Loucy (cell line): ENCODE measurements around the gene MAMLD1.
A peak's percentile ranks its signal among the peaks of the same experiment; 100 is the strongest.

Experiments
- H2AFZ ChIP-seq: fragments of 200-600 bp; sonication (generic); 2 replicates; pipeline ENCODE4 v1.6.0; 2016; ENCODE audit warnings: antibody characterized with exemption, mild to moderate bottlenecking, low read length, moderate library complexity
- H3F3A ChIP-seq: fragments of 200-600 bp; 2 replicates; pipeline ENCODE4 v1.6.0; 2016; ENCODE audit warnings: antibody characterized with exemption, low read depth, mild to moderate bottlenecking
- H3K27me3 ChIP-seq: fragments of 200-600 bp; sonication (generic); 2 replicates; pipeline ENCODE4 v1.6.1; 2014; ENCODE audit warnings: low read length, mild to moderate bottlenecking; ENCODE audit not compliant: insufficient read depth, poor library complexity, severe bottlenecking
- H3K36me3 ChIP-seq: fragments of 200-600 bp; sonication (generic); 2 replicates; pipeline ENCODE4 v1.6.1; 2016; ENCODE audit warnings: low read length; ENCODE audit not compliant: insufficient read depth
- H3K4me1 ChIP-seq: fragments of 200-600 bp; sonication (generic); 2 replicates; pipeline ENCODE4 v1.5.1; 2014; ENCODE audit warnings: low read length, mild to moderate bottlenecking; ENCODE audit not compliant: insufficient read depth, poor library complexity, severe bottlenecking
- H3K4me2 ChIP-seq: fragments of 200-600 bp; sonication (generic); 2 replicates; pipeline ENCODE4 v1.6.0; 2014; ENCODE audit warnings: antibody characterized with exemption, low read length, low read depth, mild to moderate bottlenecking; ENCODE audit not compliant: poor library complexity, severe bottlenecking
- H3K4me3 ChIP-seq: fragments of 200-600 bp; sonication (generic); 2 replicates; pipeline ENCODE4 v1.5.1; 2014; ENCODE audit warnings: low read length, mild to moderate bottlenecking, mixed read lengths; ENCODE audit not compliant: poor library complexity, severe bottlenecking
- H3K79me2 ChIP-seq: fragments of 200-600 bp; sonication (generic); 2 replicates; pipeline ENCODE4 v1.6.1; 2014; ENCODE audit warnings: low read length; ENCODE audit not compliant: insufficient read depth
- H3K9ac ChIP-seq: fragments of 200-600 bp; sonication (generic); 2 replicates; pipeline ENCODE4 v1.6.0; 2014; ENCODE audit warnings: mild to moderate bottlenecking, low read depth, low read length, moderate library complexity; ENCODE audit not compliant: poor library complexity, severe bottlenecking
- H3K9me2 ChIP-seq: fragments of 200-600 bp; sonication (generic); replicated peaks from 2 replicates; pipeline ENCODE4 v1.6.1; 2016; ENCODE audit warnings: low read depth, low read length, mixed read lengths
- H3K9me3 ChIP-seq: fragments of 200-600 bp; sonication (generic); 2 replicates; pipeline ENCODE4 v1.6.1; 2014; ENCODE audit warnings: mild to moderate bottlenecking, antibody characterized with exemption, low read length, low read depth; ENCODE audit not compliant: insufficient read depth
- H4K20me1 ChIP-seq: fragments of 200-600 bp; sonication (generic); 2 replicates; pipeline ENCODE4 v1.6.0; 2014; ENCODE audit warnings: antibody characterized with exemption, low read length, mild to moderate bottlenecking; ENCODE audit not compliant: insufficient read depth, poor library complexity, severe bottlenecking
- CTCF ChIP-seq: fragments of 200-600 bp; sonication (generic); conservative IDR thresholded peaks from 2 replicates; pipeline ENCODE4 v1.5.1; 2014; ENCODE audit warnings: mild to moderate bottlenecking, antibody characterized with exemption, low read length
- EZH2phosphoT487 ChIP-seq: fragments of 200-600 bp; IDR thresholded peaks from 2 replicates; pipeline ENCODE4 v1.6.1; 2018; ENCODE audit warnings: antibody characterized with exemption, mild to moderate bottlenecking, moderate library complexity, borderline replicate concordance

The MAMLD1 gene

DNA sequence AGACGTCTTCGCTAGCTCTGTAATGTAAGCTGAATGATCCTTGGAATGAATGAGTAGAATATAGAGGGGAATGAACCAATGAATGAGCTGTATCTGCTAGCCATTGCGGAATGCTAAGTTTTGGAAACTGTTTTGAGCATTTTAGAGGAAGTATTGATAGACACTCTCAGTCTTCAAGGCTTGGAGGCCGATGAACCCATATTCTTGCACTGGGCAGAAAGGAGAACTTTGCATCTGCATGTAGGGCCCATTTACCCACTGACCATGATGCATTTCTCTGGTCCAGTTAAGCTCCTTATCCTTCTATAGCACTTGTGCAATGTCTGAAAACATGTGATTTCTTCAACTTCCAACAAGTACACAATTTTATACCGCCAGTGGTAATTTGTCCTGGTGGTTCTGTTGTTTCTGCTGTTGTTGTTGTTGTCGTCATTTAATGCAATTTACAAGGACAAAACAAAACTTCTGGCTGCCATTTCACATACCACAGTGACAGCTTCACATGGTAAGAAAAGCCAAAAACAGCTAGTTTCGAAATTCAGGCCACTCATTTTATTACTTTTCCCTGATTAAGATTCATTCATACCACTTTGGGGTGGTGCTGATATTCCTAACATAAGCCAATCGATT lies 120.4 kb downstream of the MAMLD1 start:
- Histone ChIP-seq H3K4me1 (peaks cover 4% of the 10 kb centered on the region), H3K4me2 (no peak overlapping the region), H3K36me3 (no peaks in the 10 kb centered on the region), H4K20me1 (no peaks in the 10 kb centered on the region), H2AFZ (no peak overlapping the region), H3K9ac (no peak overlapping the region), H3F3A (no peaks in the 10 kb centered on the region), H3K4me3 (no peak overlapping the region), H3K79me2 (no peaks in the 10 kb centered on the region), H3K27me3 (no peaks in the 10 kb centered on the region), H3K9me3 (no peaks in the 10 kb centered on the region), H3K9me2 (no peaks in the 10 kb centered on the region)
- TF ChIP-seq CTCF (no peak), EZH2phosphoT487 (no peak)

GRCh38 chrX:150486011-150486410 lies 122.9 kb downstream of the MAMLD1 start:
- no peak overlapping the region for H3K4me2 ChIP-seq
- no peak overlapping the region for H3K4me3 ChIP-seq
- H2AFZ ChIP-seq: no peak overlapping the region
- H3K36me3 ChIP-seq: no peaks in the 10 kb centered on the region
- H4K20me1 ChIP-seq: no peaks in the 10 kb centered on the region
- no peaks in the 10 kb centered on the region for H3K4me1 ChIP-seq
- no peaks in the 10 kb centered on the region for H3K27me3 ChIP-seq
- no peak overlapping the region for H3K9ac ChIP-seq
- no peaks in the 10 kb centered on the region for H3K79me2 ChIP-seq
- H3K9me3 ChIP-seq: no peaks in the 10 kb centered on the region
- peak; percentile 68 for TF ChIP-seq CTCF
- TF ChIP-seq EZH2phosphoT487: no peak
- no peaks in the 10 kb centered on the region for H3K9me2 ChIP-seq
- H3F3A ChIP-seq: no peaks in the 10 kb centered on the region

- H3K79me2 ChIP-seq: no peaks in the 10 kb centered on the region
- no peak overlapping the region for H2AFZ ChIP-seq
- no peaks in the 10 kb centered on the region for H3K4me1 ChIP-seq
- no peaks in the 10 kb centered on the region for H3K27me3 ChIP-seq
- no peaks in the 10 kb centered on the region for H3K9me3 ChIP-seq
- H4K20me1 ChIP-seq: no peaks in the 10 kb centered on the region
- H3K36me3 ChIP-seq: no peaks in the 10 kb centered on the region
- TF ChIP-seq EZH2phosphoT487: no peak
- TF ChIP-seq CTCF: no peak
- H3K4me2 ChIP-seq: no peak overlapping the region
- H3K9ac ChIP-seq: no peak overlapping the region
- H3K9me2 ChIP-seq: no peaks in the 10 kb centered on the region
- no peaks in the 10 kb centered on the region for H3F3A ChIP-seq
- H3K4me3 ChIP-seq: no peak overlapping the region
These were observed 124.4 kb downstream of the MAMLD1 start for GRCh38 chrX:150487369-150488094.
